A673 (cell line): ENCODE data around the gene SOX21. TPM values are rescaled to one million over a fixed set of nuclear protein-coding genes. Genes with fewer than 3 reads are reported as not detected.

Source experiments
- Bru-seq: library from RNA; stranded (reverse); fragments of 400-500 nt; gene quantifications from one replicate; lab custom pipeline; 2021; lab: Mats Ljungman, UMichigan
- BruChase-seq, 2 experiments: library from RNA; stranded (reverse); fragments of 400-500 nt; gene quantifications; one replicate each; lab custom pipeline; 2021; lab: Mats Ljungman, UMichigan
- BruUV-seq: library from RNA; stranded (reverse); fragments of 400-500 nt; replicated peaks from 2 replicates; lab custom pipeline; 2021; lab: Mats Ljungman, UMichigan
- CTCF ChIA-PET: fragments of 300-600 bp; sonication (Branson Sonifier 250); formaldehyde crosslinking; loops from one replicate; lab custom pipeline; 2022; ENCODE audit warnings: antibody characterized with exemption; lab: Charles Lee
- POLR2A ChIA-PET: fragments of 300-600 bp; sonication (Branson Sonifier 250); formaldehyde crosslinking; loops from one replicate; lab custom pipeline; 2022; ENCODE audit warnings: antibody characterized with exemption; ENCODE audit not compliant: low non-redundant PET; lab: Charles Lee
- DNase-seq: peaks from one replicate; pipeline ENCODE4 v3.0.0-alpha.2; 2015; ENCODE audit warnings: low spot score
- H3K27ac ChIP-seq: fragments of 200-600 bp; sonication (generic); 2 replicates; pipeline ENCODE4 v1.5.1; 2016; ENCODE audit warnings: mixed run types, low read depth, mild to moderate bottlenecking, mixed read lengths, antibody characterized with exemption, low read length; ENCODE audit not compliant: poor library complexity, severe bottlenecking
- H3K27me3 ChIP-seq: fragments of 200-600 bp; sonication (generic); replicated peaks from 2 replicates; pipeline ENCODE4 v1.6.1; 2017; ENCODE audit warnings: mixed run types, low read depth, mild to moderate bottlenecking, mixed read lengths, antibody characterized with exemption, low read length; ENCODE audit not compliant: insufficient read depth, poor library complexity
- H3K36me3 ChIP-seq: fragments of 200-600 bp; sonication (generic); 2 replicates; pipeline ENCODE4 v1.6.1; 2016; ENCODE audit warnings: mixed run types, mild to moderate bottlenecking, mixed read lengths, antibody characterized with exemption, low read length; ENCODE audit not compliant: insufficient read depth, poor library complexity, severe bottlenecking
- H3K4me1 ChIP-seq: fragments of 200-600 bp; sonication (generic); 2 replicates; pipeline ENCODE4 v1.6.1; 2017; ENCODE audit warnings: mixed run types, mild to moderate bottlenecking, mixed read lengths, antibody characterized with exemption, low read length; ENCODE audit not compliant: insufficient read depth, poor library complexity, severe bottlenecking
- H3K4me3 ChIP-seq: fragments of 200-600 bp; sonication (generic); 2 replicates; pipeline ENCODE4 v1.5.1; 2016; ENCODE audit warnings: low read depth, mixed run types, mild to moderate bottlenecking, mixed read lengths, low read length; ENCODE audit not compliant: poor library complexity, severe bottlenecking
- H3K9me3 ChIP-seq: fragments of 200-600 bp; sonication (generic); 2 replicates; pipeline ENCODE4 v1.6.1; 2016; ENCODE audit warnings: mixed run types, low read depth, mild to moderate bottlenecking, mixed read lengths, antibody characterized with exemption, low read length; ENCODE audit not compliant: poor library complexity, severe bottlenecking
- CTCF ChIP-seq: fragments of 300-800, 200-600 bp; sonication (generic); conservative IDR thresholded peaks from 2 replicates; pipeline ENCODE4 v1.5.1; 2017; ENCODE audit warnings: low read depth, mild to moderate bottlenecking, antibody characterized with exemption, low read length, moderate library complexity, mixed read lengths
- EZH2 ChIP-seq: fragments of 200-600 bp; sonication (generic); IDR thresholded peaks from 2 replicates; pipeline ENCODE4 v1.6.1; 2017; ENCODE audit warnings: borderline replicate concordance, low read depth, mild to moderate bottlenecking, mixed read lengths, antibody characterized with exemption, low read length; ENCODE audit not compliant: poor library complexity, severe bottlenecking
- intact Hi-C: fragments of 100-400 bp; cut with micrococcal nuclease; formaldehyde crosslinking; loops from one replicate; pipeline ENCODE4 v1.10.0; 2022; ENCODE audit not compliant: unreplicated experiment
- long read RNA-seq: library from polyadenylated mRNA; stranded (forward); transcript quantifications from one replicate; pipeline ENCODE4 v2.0.0, GENCODE V29; 2022
- total RNA-seq: library from RNA; stranded (reverse); gene quantifications from 2 replicates; pipeline ENCODE4 v1.2.3, GENCODE V29; 2021

The SOX21 gene
- total RNA-seq (not detected in 2 replicates), Bru-seq, nascent RNA (not detected), BruChase-seq, experiment 1, labeled RNA remaining after a 2-hour chase (not detected), BruChase-seq, experiment 2, labeled RNA remaining after a 6-hour chase (not detected)
- long read RNA-seq = 0 reads

GRCh38 chr13:94712287-94712811 is at the start of gene SOX21:
SOX21 (minus strand) TSS chr13:94712545; CDS start chr13:94712049, 496 bp downstream.
- intact Hi-C loops = no loop called here
- POLR2A ChIA-PET = no interaction called here
- DNase-seq = no peak
- Histone ChIP-seq H3K4me1 (peaks cover 9% of the 10 kb centered on the region), H3K27me3 (peaks cover 96% of the 10 kb centered on the region), H3K27ac (no peak within 1 kb of the TSS), H3K4me3 (peak within 1 kb of the TSS; percentile 37), H3K36me3 (no peaks in the 10 kb centered on the region), H3K9me3 (no peaks in the 10 kb centered on the region)
- TF ChIP-seq CTCF = no peak
- TF ChIP-seq EZH2 = no peak
- CTCF ChIA-PET = interaction anchor here (0.6 kb wide), 1 partner anchor 459 kb away, joined by 5 read pairs; no protein-coding TSS in a partner anchor
- BruUV-seq = no TSS peak

GRCh38 chr13:94761407-94761806 is 49.1 kb upstream of the SOX21 start:
- ChIA-PET POLR2A (no interaction called here), CTCF (no interaction called here)
- intact Hi-C loops = no loop called here
- Histone ChIP-seq H3K27me3 (peaks cover 13% of the 10 kb centered on the region), H3K4me1 (no peaks in the 10 kb centered on the region), H3K27ac (no peak overlapping the region), H3K4me3 (no peak overlapping the region), H3K9me3 (no peaks in the 10 kb centered on the region), H3K36me3 (no peaks in the 10 kb centered on the region)
- TF ChIP-seq EZH2 = no peak
- no peak for TF ChIP-seq CTCF
- BruUV-seq = no TSS peak
- DNase-seq = no peak

GRCh38 chr13:94759120-94759728 is 46.9 kb upstream of the SOX21 start:
- ChIA-PET CTCF (no interaction called here), POLR2A (no interaction called here)
- no TSS peak for BruUV-seq
- Histone ChIP-seq H3K9me3 (no peaks in the 10 kb centered on the region), H3K4me1 (no peaks in the 10 kb centered on the region), H3K4me3 (no peak overlapping the region), H3K27ac (no peak overlapping the region), H3K36me3 (no peaks in the 10 kb centered on the region), H3K27me3 (peaks cover 13% of the 10 kb centered on the region)
- DNase-seq = no peak
- no peak for TF ChIP-seq CTCF
- no peak for TF ChIP-seq EZH2
- intact Hi-C loops = no loop called here
